ENCODE data around the gene DBX2.

- TF ChIP-seq CTCF (IDR thresholded peaks at IDR 0.05; ENCODE audit: insufficient read depth, low read length, poor library complexity, severe bottlenecking) (no peak), EZH2phosphoT487 (conservative IDR thresholded peaks at IDR 0.05; ENCODE audit: low read length) (no peak)
These were observed 36.5 kb downstream of the DBX2 start for GRCh38 chr12:45014396-45014795.
